ENCODE measurements around the gene APBA1.
"Not testable (repeated sequence)": the region's sequence is repeated elsewhere in the genome, so short reads cannot be mapped to it uniquely, and the experiment has no call there.

Gene APBA1

DNA sequence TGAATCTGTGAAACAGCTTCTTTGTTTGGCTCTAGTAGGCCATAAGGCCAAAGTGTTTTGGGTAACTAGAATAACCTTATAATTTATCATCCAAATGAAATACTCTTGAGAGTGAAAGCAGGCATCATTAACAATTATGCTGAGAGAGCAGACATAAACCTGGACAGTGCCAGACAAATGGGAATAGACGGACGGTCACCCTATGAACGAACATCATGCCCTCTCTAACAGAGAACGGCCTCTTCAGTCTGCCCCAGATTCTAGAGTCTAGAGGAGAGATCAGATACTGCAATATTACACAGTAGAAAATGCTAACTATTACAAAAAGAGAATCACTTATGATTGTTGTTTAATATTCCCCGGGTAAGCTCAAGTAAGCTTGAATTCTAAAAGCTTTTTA, 68.5 kb downstream of the APBA1 start:
- DNase-seq: no peak

DNA sequence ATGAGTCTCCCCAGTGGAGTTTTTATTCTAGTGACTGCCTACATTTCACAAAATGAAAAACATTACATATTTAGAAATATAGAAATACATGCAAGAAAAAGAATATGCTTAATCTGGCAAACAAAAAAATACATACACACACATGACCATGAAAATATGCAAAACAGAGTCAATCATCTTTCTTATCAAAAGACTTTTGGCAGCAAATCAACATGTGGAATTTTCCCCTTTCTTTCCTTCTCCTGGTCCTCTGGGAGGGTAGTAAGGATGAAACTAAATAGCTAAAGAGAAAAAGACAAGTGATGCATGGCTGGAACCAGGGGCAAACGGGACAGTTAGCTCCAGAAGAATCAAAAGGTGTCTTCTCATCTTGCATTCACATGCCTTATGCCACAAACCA, 69.4 kb downstream of the APBA1 start:
- no peak for DNase-seq

DNA sequence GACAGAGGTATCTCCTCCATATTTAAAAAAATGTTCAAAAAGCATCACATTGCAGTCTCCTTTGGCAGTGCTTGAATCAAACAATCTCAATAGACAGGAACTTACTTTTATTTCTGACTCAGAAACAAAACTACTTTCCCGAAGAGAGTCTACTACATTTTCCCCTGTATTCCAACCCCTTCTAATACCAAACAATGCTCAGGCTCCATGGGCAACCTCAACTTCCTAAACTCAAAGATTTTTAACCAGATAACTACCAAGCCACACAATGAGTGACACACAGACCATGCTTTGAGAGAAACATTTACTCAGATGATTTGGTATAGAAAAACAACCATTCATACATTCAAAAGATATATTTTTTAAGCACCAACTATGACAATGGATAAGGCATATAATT, 70.5 kb downstream of the APBA1 start:
- DNase-seq: no peak

DNA sequence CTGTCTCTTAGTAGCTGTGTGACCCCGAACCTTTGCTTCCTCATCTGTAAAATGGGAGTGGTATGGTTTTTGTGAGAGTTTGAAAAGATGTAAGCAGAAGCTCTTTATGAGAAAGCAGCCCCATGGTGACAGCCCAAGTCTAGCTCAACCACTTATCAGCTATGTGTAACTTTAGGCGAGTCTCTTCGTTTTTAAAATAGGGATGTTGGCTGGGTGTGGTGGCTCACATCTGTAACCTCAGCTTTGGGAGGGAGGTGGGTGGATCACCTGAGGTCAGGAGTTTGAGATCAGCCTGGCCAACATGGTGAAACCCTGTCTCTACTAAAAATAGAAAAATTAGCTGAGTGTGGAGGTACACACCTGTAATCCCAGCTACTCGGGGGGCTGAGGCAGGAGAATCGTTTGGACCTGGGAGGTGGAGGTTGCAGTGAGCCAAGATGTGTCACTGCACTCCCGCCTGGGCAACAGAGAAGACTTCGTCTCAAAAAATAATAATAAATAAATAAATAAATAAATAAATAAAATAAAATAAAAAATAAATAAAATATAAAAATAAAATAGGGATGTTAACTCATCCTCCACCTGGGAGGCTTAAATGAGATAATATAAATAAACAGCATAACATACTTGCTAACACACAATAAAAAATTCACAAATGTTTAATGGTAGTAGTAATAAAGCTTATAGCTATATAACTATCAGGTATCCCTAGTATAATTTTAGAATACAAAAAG, 71.7 kb downstream of the APBA1 start:
- no peak for DNase-seq

GRCh38 chr9:69599232-69599971, 72.8 kb downstream of the APBA1 start:
- no peak for DNase-seq

GRCh38 chr9:69596906-69597305, 75.3 kb downstream of the APBA1 start:
- DNase-seq: not testable (repeated sequence)

DNA sequence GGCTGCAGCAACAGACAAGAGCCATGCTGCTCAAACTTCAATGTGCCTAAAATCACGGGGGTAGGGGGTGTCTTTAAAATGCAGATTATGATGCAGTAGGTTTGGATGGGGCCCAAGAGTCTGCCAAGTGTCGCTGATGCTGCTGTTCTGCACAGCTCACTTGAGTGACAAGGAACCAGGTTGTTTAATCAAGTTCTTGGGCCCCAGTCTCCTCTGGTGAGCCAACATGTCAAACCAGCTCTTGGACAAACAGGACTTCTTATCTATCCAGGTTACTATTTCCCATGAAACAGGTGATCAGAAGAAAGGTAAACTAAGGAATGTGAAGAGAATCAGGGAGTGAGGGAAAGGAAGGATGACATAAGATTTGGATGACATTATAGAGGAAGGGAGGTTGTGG, 78.0 kb downstream of the APBA1 start:
- no peak for DNase-seq

- DNase-seq: no peak
These were observed 78.4 kb downstream of the APBA1 start for GRCh38 chr9:69593756-69594155.

GRCh38 chr9:69593301-69593700, 78.9 kb downstream of the APBA1 start:
- DNase-seq: no peak

GRCh38 chr9:69590266-69590665, 81.9 kb downstream of the APBA1 start:
- DNase-seq: no peak

DNA sequence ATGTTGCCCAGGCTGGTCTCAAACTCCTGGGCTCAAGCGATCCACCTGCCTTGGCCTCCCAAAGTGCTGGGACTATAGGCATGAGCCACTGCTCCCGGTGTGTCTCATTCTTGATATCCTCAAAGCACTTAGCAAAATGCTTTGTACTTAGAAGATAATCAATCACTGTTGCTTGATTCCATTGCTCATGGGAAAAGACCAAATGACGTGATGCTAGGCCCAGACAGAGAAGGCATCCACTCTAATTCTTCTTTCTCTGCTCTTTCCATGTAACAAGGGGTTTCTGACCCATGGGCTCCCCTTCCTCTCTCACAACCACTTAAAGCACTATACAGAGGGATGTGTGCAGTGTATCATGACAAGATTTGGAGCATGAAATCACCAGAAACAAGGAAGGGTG, 83.0 kb downstream of the APBA1 start:
- DNase-seq: no peak

DNA sequence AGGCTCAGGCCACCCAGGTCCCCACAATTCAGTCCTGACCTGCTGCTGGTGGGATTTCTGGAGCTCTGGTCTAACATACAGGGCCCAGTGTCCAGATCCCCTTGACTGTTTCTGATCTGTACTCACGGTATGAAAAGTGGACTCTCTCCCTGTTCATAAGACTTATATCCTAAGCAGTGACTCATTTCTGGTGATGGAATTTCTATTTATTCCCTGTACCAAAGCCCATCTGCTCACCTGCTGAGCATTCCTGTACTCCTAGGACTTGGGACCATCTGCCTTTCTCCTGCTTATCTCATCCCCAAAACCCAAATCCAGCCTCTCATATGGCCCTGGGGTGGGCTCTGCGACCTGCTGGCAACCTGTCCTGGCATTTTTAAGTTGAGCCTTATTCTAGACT, 86.6 kb downstream of the APBA1 start:
- no peak for DNase-seq

DNA sequence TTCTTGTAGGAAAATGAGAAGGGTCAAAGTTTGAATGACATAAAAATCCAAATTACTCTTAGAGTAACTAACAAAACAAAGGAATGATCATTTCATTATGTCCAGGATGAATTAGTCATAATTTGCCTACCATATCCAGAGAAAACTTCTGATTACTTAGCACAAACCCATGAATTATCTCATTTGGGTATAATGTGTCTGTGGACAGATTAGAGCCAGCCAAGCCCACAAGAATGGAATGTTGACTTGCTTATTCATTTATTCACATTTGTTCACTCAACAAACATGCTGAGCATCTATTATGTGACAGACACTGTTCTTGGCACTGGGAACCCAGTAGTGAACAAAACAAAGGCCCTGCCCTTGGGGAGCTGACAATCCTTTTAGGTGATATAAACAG, 87.4 kb downstream of the APBA1 start:
- DNase-seq: no peak

DNA sequence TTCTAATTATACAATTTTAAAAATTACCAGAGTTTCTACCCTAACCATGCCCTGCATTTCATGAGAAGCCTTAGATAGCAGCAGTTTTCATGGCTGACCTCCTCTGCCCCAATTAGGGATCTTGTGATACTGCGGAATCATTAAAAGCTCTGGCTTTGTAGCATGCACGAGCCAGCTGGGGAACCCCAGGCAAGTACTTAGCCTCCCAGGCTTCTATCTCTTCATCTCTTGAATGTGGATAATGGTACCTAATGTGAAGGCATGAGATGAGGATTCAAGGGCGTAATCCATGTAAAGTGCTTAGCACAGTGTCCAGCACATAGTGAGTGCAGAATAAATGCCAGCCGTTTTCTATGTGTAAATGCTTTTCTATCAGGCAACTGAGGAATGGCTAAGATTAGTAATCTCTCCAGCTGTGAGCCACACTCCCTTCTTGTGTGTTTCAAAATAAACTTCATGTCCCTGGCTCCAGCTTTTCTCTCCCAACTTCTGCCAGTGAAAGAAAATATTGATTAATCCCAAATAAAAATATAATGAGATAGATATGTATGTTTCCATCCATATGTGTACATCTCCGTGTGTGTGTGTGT, 88.4 kb downstream of the APBA1 start:
- no peak for DNase-seq

DNA sequence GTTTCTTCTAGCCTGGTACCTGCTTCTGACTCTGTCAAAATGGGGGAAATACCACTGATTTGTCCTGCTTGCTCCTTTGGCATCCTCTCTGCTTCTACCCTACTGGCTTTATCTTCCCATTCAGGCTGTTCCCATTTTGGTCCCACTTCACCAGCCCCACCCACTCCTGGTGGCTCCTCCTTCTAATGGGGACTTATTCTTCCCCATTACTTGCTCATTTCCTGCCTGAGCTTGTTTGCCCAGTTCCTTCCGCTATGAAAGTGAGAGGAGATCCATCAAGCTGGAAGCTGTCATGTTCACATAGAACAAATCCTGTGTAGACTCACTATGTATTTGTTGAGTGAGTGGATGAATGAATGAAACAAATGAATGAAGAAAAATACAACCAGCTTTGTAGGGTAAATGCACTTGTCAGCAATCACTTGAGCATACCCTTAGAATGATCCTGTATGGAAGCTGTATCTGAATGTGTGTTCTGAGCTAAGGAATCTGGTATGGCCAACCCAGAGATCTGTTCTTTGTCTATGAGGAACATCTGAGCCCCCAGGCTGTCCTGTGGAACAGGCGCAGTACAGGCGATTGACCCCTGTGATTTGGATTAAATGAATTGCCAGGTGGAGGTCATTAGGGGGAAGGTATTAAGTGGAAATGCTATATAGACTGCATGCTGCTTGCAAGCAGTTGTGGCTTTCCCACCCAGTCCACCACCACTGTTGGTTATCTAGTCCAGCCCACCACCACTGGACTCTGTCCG, 89.5 kb downstream of the APBA1 start:
- DNase-seq: no peak

GRCh38 chr9:69582018-69582417, 90.2 kb downstream of the APBA1 start:
- DNase-seq: no peak

GRCh38 chr9:69580582-69581214, 91.5 kb downstream of the APBA1 start:
- DNase-seq: peak; percentile 46

DNA sequence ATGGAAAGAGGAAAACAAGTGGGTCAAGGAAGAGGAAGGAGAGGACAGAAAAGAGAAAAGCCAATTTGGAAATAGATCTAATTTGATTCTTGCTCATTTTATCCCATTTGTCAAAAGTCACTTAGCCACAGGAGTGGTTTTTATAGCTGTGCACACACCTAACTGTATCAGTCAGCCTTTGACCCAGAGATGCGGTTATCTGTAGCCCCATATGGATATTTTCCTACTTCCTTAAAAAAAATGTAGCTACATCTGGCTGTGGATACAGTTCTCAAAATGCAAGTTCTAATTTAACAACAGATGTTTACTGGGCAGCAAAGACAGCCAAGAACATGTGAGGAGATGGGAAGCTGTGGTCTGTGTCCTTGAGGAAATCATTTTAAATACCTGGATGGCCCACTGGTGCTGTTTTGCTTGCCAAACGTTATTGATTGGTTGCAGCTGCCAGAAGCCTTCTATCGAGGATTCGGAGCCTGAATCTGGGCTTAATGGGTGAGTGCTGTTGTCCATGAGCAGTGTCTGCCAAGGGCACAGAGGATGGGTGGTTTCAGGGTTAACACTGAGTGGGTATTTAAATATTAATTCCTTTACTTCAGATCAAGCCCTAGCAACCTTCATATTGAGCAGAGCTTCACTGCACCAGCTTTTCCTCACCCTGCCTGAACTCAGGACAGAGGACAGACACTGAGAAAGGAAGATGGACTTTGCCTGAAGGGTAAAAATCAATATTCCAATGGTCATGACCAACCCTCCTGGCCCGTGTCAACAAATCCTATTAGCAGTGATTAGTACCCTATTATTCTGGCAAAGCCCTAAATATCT, 92.2 kb downstream of the APBA1 start:
- DNase-seq: peak; percentile 73

DNA sequence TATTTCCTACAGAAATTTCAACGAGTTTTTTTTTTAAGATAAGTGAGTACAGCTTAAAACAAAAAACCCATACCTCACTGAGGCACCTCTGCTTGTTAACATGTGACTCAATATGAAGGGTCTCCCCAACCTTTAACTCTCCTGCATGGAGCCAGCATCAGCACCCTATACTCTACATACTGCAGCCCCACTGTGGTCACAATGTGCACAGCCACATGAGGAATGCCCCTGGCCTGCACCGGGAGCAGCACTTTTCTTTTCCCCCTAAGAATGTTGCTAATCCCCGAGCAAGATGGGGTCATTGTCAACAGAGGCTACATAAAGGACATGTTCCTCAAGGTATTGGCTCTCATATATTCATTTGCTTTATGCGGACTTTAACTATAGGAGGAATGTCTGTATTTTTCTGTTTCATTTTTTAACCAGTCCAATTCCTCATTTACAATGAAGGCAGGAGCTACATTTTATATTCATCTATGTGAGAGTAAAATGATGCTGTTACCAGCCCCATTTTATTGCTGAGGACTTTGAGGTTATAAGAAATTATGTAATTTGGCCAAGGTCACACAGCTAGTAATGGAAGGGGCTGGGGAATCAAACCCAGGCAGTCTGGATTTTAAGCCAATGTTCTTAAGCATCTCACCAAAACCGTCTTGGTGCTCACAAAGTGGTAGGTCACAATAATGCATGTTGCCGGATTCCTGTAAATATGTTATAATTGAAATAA, 93.0 kb downstream of the APBA1 start:
- DNase-seq: no peak

DNA sequence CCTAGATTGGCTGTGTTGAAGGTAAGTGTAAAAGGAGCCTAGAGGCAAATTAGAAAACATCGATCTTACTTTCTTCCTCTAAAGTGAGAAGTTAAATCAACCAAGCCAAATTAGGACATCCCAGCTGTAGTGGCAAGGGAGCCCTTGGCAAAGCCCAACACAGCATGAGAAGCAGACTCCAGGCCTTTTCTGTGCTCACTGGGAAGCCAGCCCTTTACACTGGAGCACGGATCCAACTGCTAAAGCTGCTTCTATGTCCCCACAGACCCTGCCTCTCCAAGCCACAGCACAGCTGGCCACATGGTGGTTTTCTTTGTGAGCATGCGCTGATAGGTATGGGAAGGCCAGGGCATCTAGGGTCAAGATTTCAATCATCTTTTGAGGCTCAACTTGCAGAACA, 94.1 kb downstream of the APBA1 start:
- no peak for DNase-seq

- no peak for DNase-seq
These were observed 95.0 kb downstream of the APBA1 start for GRCh38 chr9:69577123-69577522.

Data from NCI-H1092 treated with DMSO at 0.1 percent for 48 hours (cell line).